Stimulated activated naive CD8-positive, alpha-beta T cell treated with anti-CD3 and anti-CD28 coated beads, Interleukin-15, Interleukin-2, amounts not matched to agents 100 U/mL and 50 U/mL, for 24 hours (primary cell): ENCODE data around the gene STK32C.

Experiments
- ATAC-seq: fragments of 150-1000 bp; cut with Tn5 transposase; one replicate; pipeline ENCODE4 v1.10.0; 2021
- DNase-seq: peaks from one replicate; pipeline ENCODE4 v3.0.0; 2021

The STK32C gene

DNA sequence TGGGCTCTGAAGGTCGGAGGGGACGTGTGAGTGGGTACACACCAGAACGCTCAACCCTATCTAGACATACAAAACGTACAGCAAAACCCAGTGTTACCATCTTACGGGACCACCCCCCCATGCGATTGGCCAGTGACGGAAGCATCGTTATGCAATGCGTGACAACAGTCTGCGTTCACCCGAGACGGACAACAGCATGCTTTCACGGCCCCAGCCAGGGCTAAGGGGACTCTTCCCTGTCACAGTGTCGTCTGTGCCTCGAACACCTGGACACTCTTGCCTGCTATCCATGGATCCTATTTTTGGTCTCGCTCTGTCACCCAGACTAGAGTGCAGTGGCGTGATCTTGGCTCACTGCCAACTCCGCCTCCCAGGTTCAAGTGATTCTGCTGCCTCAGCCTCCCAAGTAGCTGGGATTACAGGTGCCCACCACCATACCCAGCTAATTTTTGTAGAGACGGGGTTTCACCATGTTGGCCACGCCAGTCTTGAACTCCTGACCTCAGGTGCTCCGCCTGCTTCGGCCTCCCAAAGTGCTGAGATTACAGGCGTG is 97.7 kb downstream of the STK32C start:
- no peak for ATAC-seq

DNA sequence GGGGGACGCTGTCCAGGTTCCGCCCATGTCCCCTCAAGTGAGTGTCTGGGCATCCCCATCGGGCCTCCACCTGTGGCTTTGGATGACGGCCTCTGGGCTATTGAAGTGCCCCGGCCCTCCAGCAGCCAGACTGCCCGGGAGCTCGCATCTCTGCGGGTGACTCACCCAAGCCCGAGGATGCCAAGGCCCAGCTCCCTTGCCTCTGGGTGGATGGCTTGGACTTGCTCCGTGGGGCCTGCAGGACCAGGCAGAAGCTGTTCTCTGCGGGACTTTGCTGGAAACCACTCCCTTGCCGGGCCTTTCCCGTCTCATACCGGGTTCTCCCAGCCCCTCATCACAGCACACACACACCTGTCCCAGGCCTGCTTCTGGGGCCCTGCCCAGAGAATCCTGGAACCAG is 98.6 kb downstream of the STK32C start:
- ATAC-seq, result no peak

More for the DNA sequence above, 97.7 kb downstream of the STK32C start:
- no peak for DNase-seq

DNA sequence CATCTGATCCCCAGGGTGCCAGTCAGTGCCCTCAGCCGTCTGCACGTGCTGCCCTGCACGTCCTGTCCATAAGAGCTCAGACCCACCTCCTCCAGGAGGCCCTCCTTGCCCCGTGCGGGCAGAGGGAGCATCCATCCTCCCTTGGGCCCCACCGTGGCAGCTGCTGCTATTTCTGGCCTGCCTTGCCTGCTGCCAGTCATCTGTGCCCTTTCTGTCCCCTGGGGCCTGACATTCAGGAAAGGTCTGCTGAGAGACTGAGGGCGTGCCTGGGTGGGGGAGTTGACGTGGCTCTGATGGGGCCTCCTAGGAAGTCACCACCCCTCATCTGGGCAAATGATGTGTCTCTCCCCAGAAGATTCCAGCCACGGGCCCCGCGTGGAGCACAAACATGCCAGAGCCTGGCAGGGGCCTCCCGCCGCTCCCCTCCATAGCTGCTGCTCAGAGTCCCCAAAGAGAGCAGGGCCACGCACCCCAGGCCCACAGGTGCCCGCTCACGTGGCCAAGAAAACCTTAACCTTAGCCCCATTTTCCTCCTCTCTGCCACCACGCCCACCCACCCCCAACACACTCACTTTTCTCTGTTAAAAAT is 99.2 kb downstream of the STK32C start:
- ATAC-seq (peak; percentile 14), DNase-seq (no peak)

More for the DNA sequence above, 98.6 kb downstream of the STK32C start:
- DNase-seq, result no peak

DNA sequence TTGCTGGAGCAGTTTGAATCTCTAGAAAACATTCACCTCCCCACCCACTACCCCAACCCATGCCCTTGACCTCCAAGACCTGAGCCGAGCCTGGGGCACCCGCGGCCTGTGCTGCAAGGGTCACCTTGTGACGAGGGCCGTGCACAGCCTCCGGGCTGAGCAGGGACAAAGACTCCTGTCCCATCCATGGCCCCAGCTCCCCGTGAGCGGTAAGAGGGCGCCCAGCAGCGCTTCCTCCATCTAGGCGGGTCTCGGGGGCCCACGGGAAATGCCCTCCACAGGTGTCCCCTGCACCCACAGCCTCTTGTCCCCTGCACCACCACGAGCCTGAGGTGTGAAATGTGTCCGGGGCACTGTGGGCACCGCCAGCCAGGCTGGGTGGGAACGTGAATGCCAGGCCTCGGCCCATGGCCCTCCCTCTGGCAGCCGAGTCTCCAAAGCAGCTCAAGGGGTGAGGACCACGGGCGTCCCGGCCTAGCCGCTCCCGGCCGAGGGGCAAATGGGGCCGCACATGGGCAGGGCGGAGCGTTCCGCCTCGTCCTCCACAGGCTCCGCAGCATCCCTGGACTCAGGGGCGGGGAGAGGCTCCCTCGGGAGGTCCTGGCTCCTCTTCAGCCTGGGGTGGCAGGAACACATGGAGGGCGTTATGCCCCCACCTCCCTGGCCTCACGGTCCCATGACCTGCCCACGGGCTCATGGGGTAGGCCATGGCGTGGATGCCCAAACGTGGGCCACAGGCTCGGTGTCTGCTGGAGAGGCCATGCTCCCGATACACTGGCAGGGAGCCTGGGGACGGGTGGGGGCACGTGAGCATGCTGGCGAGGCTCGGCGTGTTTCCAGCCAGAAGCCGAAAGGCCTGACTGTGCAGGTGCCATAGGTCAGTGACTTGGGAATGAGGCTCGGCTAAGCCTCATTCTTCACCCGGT is 100.0 kb downstream of the STK32C start:
- DNase-seq, result no peak
- no peak for ATAC-seq

DNA sequence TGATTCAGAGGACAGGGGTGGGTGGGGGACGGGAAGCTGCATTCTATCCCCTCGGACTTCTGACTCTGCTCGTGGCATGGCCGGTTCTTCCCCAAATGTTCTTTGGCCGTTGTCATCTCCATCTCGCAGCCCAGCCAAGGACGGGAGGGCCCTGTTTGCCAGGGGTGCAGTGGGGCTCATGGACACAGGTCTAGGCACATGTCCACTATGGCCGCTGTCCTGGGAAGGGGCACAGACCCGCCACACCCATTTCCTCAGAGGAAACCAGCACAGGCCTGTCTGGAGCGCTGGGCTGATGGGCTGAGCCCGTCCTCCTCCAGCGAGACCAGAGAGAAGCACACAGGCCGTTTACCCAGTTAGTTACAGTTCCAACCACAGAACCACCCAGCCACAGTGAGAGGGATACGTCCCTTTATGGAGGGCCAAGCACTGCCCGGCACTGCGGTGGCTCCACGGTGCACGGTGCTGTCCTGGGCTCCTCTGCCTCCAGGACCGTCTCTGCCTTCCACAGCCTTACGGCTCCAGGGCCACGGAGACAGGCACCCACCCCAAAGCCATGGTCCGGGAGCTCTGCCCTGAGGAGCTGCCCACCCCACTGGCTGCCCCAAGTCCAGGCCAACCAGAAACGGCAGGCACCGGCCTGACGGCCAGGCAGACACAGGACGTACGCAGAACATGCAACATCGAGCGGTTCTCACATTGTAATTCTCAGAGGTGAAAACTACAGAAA is 100.8 kb downstream of the STK32C start:
- DNase-seq (no peak), ATAC-seq (no peak)

DNA sequence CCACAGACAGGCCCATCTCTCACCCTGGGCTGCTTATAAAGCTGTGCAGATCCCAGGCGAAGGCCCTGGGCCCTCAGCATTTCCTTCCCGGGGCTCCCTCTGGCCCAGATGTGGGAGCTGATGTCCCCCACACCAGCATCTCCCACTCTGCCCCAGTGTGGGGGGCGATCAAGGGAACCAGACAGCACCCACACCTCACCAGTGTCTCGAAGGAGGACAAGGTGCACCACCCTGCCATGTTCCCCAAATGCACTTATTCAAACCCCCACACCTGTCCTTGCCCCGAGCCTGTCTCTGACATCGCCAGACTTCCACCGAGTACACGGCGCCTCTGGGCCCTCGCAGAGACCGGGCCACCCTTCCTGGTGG is 101.4 kb downstream of the STK32C start:
- ATAC-seq (no peak), DNase-seq (no peak)

DNA sequence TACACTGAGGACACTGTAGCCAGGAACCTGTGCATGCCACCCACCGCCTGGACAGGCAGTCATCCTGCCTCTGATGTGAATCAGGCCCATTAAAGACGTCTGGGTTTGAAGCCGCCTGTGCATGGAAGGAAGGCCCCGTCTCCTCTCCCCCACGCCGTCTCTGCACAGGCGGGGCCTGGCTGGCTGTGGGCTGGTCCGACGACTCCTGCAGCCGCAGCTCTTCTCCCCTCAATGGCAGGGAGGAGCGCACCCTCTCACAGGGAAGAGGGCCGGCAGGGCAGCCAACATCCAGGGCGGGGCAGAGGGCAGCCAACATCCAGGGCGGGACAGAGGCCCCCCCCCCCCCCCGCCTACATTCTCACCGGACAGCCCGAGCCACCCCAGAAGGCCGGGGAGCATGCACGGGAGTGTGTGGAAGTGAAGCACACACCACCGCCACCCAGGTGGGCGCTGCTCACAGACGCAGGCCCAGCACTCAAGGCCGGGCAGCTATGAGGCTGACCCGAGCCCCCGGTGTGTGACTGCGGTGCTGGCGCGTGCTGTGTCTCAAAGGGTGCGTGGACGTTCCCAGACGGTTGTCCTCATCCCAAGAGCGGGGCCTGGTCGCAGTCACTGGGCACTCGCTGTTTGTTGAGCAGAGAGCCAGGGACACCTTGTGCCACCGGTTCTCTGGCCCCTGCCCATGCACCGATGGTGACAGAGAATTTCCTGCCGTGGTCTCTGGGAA is 101.9 kb downstream of the STK32C start:
- no peak for ATAC-seq
- no peak for DNase-seq

DNA sequence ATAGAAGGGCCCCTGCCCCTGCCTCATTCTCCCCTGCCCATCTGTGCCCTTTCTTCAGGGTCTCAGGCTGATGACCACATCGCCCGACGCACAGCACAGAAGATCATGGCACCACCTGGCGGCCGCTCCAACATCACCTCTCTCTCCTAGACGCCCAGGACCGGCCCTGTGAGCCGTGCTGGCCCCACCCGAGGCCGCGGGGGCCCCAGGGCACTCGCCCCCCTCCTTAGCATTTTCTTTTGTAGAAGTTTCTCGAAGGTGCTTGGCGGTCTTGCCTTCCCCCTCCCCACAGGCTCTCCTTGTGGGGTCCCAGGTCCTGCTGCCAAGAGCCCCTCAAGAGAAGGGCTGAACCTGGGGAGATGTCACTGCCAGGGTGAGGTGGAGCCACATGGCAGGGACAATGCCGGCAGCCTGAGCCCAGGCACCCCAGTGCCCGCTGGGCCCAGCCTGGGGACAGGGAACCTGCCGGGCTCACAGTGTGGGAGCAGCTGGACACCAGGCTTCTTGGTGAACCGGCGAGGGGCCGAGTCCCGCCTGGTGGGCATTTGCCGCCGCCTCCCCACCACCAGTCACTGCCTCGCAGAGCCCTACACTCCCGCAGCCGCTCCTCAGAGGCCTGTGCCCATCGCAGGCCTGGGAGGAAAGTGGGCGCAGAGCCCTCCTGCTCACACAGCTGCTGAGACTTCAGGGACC is 102.8 kb downstream of the STK32C start:
- ATAC-seq (no peak), DNase-seq (no peak)

DNA sequence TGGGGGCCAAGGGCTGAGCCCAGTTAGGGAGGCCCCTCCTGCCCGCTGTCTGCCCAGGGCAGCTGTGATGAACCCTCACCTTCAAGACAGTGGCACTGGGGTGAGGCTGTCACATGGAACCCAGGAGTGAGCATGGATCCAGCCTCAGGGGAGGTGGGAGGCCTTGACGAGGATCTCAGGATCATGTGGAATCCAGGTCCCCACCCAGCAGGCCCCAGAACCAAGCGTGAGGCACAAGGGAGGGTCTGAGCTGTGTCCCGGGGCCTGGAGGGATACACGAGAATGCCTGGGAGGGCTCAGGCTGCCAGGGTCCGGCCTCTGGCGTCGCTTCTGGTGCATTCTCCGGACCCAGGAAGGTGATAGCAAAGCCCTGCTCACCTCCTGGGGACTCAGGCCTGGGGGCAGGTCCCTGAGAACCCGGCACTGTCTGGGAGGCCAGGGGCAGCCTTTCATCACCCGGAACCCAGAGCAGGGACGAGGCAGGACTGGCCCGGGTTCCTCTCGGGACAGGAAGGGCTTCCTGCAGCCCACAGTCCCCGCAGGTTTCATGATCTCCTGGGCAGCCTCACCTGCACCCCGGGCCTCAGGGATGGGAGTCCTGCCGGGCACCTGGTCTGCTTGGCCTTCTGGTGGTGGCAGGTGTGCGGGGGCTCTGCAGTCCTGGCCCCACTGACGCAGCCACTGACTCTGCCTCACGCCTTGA is 103.5 kb downstream of the STK32C start:
- DNase-seq (no peak), ATAC-seq (no peak)

DNA sequence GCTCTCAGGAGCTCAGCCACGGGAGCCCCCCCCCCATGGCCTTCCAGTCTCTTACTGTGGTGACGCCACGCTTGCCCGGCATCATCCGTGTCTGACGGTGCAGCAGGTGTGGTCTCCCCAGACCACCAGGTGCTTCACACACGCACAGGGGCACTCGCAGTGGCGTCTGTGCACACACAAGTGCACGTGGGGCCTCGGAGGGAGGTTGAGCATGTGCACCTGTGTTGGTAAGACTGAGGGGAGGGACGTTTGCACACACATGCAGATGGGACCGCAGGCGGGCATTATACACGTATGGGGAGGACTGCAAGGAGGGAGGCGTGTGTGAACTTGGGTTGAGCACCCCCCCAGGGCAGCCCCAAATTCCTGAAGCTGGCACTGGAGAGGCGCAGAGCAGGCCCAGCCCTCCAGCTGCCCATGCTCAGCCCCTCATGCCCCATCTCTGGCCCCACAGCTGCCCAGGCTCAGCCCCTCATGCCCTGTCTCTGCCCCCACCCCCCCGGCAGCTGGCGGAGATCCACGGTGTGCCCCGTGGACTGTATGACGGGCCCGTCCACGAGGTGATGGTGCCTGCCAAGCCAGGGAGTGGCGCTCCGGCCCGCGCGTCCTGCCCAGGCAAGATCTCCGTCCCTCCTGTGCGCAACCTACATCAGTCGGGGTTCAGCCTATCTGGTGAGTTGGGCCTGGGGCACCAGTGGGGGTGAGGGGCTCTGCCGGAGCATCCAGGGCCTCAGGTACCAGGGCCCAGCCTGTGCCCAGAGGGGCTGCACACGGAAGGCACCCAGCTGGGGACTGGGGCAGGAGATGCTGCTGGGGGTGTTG is 104.3 kb downstream of the STK32C start:
- no peak for ATAC-seq
- DNase-seq, result no peak

DNA sequence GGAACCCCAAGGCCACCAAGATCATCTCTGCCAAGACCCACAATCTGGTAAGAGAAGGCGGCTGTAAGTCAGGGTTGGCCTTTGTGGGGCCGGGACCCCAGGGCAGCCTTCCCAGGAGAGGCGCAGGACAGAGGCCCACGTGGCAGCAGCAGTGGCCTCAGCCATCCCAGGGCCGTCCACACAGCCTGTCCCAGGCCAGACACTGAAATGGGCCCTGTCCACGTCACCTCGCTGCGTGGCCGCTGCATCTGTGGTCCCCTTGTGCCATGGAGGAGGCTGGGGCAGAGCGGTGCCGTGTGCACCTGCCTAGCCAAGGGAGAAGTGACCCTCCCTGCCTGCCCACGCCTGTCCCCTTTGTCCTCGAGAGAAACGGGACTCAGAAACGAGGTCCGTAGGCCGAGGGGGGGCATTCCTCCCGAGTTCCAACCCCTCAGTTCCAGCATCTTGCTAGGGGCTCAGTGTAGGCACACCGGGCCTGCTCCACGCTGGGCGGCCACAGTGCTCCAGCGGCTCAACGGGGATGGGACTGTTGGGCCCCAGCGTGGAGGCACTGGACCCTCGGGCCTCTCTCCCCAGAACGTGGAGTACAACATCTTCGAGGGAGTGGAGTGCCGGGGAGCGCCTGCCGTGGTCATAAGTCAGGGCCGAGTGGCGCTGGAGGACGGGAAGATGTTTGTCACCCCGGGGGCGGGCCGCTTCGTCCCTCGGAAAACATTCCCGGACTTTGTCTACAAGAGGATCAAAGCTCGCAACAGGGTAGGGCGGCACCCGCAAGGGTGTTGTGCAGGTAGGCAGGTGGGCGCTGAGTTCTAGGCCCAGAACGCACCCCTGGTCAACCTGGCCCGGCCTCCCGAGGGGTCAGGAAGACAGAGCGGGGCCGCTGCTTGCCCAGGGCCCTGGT is 105.4 kb downstream of the STK32C start:
- no peak for DNase-seq
- ATAC-seq, result no peak

DNA sequence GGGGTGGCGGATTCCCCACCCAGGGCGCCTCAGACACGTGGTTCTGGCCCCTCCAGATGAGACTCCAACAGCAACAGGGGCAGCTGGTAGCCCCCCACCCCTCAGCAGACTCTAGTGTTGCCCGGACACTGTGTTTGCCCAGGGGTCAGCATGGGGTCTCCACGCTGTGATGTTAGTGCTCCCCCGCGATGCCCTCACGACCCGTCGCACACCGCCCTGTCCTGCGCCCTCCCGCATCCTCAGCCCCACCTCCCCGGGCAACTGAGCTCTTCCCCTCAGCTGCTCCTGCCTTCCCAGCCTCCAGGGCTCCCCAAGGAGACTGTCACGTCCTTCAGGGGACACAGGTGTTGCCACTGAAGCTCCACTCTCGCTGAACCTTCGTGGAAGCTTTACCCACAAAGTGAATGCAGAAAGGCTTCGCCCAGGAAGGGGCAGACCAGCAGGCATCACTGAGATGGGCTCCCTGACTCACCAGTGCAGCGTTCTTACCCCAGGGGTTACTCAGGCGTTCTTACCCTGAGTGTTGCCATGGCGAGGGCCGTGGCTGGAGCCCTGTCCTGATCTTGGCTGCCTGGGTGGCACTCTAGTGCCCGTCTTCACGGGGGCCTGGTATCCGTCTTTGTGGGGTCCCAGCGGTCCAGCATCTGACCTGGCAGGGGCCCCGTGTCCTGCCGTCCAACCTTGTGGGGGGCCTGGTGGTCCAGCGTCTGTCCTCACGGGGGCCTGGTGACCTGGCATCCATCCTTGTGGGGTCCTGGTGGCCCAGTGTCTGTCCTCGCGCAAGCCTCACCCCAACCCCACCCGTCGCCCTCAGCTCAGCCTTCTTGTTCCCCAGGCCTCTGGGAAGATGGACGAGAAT is 106.4 kb downstream of the STK32C start:
- DNase-seq (no peak), ATAC-seq (no peak)

DNA sequence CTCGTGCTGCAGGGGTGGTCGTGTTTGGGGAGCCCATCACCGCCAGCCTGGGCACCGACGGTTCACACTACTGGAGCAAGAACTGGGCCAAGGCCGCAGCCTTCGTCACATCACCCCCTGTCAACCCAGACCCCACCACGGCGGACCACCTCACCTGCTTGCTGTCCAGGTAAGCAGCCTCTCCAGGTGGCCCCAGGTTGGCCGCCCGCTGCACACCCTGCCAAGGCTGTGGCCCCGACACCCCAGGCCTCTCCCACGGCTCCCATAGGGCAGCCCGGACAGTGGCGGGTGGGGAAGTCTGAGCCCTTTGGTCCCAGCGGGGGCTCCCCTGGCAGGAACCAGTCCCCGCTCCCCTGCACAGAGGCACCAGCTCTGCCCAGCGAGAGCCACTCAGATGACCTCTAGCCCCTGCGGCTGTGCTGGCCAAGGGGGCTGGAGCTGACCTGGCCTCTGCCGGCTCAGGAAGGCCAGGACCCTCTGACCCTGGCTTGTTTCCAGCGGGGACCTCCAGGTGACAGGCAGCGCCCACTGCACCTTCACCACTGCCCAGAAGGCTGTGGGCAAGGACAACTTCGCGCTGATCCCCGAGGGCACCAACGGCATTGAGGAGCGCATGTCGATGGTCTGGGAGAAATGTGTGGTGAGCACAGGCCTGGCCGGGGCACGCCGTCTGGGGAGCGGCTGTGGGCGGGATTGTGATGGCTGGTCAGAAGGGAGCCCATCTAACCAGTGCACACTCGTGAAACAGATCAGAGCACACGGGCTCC is 107.2 kb downstream of the STK32C start:
- DNase-seq, result no peak
- ATAC-seq, result no peak

DNA sequence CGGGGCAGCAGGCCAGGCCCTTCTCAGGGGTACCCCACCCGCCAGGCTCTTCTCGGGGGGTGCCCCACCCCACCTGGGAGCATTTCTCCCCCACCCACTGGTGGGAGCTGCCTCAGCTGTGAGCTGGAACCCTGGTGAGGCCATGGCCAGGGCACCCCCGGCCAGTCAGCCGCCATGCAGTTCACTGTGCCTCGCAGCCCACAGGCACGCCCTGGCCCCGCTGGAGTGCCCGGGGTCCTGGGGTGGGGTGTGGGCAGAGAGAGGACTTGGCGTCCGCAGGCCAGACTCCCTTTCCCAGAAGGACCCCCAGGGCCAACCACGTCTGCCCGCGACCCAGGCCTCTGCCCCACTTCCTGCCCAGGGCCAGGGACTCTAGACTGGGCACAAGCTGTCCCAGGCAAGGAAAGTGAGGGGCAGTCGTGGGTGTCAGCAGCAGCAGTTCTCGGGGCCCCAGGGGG is 107.9 kb downstream of the STK32C start:
- ATAC-seq, result no peak
- no peak for DNase-seq

DNA sequence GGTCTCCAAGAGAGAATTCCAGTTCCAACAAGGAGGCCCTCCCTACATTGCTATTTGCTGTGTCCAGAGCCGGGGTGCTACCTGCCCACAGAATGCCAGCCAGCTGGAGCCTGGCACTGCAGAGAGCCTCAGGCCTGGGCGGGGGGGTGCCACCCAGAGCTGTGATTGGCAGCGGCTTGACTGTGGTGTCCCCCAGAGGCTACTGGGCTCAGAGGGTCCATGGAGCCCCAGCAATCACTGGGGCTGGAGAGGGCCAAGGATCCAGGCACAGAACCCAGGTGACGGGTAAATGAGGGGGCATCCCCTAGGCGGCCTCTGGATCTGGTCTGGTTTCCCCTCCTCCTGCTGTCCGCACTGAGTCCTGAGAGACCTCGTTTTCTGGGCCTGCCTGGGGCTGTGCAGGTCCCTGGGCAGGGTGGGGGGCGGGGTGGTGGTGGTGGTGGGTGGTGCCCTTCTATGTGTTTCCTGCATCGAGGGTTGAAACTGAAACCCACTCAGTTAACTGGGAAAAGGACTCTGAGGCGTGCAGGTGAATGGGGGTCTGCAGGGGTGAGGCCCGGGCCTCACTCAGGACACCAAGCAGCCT is 108.4 kb downstream of the STK32C start:
- ATAC-seq, result no peak
- no peak for DNase-seq

DNA sequence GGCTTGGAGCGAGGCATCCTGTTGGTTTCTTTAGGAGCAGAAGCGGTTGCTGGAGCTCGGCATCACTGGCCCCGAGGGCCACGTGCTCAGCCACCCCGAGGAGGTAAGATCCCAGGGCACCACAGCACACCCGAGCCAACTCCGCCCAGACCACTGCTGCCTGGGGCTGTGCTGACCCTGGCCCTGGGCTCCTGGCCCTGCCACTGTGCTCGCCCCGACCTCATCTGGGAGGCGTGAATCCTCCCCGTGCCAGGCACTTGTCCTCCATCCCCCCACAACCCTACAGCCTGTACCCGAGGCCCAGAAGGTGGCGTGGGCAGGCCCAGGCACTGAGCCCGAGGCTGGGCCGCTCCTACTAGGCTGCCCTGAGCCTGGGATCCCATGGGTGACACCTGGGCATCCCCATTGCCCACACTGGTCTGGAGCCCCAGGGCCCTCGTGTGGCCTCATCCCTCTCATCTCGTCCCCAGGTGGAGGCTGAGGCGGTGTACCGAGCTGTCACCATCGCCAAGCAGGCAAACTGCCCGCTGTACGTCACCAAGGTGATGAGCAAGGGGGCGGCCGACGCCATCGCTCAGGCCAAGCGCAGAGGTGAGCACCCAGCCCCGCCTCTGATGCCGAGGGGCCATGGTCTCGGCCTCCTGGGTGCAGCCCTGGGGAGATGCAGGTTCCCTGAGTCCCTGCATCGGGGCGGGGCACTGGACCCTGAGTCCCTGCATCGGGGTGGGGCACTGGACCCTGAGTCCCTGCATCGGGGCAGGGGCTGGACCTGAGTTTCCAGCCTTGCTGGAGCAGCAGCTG is 109.2 kb downstream of the STK32C start:
- ATAC-seq (no peak), DNase-seq (no peak)
